HG02678 (cell line): ENCODE measurements around the gene GSE1.

ENCODE experiments used
- ATAC-seq: cut with Tn5 transposase; IDR thresholded peaks from one replicate; pipeline ENCODE4 v1.9.1; 2021; ENCODE audit warnings: mild to moderate bottlenecking, moderate library complexity; ENCODE audit not compliant: unreplicated experiment

GSE1 gene

DNA sequence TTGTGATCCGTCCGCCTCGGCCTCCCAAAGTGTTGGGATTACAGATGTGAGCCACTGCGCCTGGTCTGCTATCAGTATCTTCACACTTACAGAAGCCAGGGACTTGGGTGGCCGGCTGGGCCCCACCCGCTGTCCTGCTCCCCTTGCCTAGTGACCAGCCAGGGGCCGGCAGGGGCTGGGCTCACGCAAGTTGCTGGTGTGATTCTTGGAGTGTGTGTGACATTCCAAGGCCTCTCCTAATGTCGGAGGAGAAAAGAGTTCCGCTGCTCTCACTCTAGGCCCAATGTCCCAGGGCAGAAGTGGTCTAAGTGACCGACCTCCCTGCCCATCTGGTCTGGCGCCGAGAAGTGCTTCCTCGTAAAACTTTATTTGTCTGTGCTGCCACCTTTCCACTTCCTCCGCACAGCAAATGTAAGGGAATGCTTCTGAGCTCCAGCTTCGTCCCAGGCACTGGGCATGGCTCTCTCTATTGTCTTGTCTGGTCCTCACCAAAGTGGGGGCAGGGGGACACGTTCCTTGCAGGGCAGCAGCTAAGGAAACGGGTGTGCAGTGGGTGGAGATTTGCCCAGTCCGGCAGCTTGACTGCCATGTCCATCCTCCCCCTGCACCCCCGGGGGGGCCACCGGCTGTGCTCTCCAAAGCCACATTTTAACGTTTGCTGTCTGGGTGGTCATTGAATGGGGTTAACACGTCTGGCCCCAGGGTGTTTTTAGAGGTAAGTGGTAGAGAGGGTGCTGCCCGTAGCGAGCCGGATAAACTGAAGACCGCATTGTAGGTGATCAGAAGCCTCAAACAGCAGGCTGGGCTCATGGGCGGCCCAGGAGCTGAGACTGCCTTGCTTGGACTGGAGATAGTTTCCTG, 7.8 kb upstream of the GSE1 start:
- ATAC-seq, result no peak

DNA sequence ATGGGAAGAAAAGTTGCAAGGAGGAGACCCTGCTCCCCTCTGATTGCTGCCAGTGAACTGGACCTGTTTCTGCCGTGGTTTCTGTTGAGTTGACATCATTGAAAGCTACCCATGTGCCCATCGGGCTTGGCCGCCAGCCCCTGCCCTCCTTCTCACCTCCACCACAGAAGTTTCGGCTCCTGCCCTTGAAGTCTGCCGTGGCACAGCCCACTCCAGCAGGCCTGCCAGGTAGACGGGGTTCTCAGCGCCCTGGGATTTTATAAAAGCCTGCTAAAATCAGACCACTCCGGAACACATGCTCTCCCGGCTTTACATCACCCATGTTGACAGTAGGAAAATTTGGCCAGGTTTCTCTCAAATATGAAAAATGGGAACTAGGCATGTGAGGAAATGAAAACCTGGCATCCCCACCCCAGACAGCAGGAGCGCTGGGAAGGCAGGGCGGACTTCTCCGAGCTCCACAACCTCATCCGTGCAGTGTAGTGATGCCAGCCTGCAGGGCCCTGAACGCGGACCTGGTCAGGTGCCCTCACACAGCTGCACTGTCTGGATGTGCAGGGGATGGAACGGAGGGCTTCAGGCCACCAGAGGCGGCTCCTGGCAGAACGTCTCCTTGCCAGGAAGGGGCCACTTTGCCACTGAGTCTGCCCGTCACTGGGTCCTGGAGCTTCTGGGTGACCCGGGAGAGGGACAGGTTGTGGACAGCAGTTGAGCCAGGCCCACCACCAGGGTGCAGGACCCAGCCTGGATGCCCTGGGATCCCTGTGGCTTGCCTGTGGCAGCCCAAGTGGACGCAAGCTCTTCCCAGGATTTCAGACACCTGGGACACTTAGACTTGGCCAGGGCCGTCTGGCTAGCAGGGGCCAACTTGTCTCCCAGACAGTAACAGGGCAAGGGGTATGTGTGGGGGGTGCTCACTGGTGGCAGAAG, 6.9 kb upstream of the GSE1 start:
- ATAC-seq, result no peak

GRCh38 chr16:85606904-85607303, 6.2 kb upstream of the GSE1 start:
- ATAC-seq, result no peak

DNA sequence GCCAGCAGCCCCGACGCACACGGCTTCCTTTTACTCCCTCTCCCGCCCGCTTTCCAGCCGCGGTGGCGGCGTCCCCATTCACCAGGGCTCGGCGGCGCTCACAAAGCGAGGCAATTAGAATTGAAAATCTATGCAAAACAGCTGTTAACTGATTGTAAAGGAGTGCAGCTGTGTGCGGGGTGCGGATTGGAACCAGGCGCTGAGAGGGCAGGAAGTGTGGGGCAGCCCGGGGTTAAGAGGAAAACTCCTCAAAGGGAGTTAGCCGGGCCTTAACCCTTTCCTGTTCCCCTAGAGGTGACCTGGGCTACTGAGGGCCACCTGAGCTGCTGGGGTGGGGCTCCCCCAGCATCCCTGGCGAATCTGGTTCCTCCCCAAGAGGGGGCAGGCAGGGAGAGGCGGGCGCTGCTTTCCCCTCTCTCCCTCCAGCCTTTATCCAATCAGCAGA, 5.8 kb upstream of the GSE1 start:
- ATAC-seq, result no peak

GRCh38 chr16:85607796-85608514, 5.2 kb upstream of the GSE1 start:
- ATAC-seq, result no peak

GRCh38 chr16:85608515-85608885, 4.6 kb upstream of the GSE1 start:
- no peak for ATAC-seq

DNA sequence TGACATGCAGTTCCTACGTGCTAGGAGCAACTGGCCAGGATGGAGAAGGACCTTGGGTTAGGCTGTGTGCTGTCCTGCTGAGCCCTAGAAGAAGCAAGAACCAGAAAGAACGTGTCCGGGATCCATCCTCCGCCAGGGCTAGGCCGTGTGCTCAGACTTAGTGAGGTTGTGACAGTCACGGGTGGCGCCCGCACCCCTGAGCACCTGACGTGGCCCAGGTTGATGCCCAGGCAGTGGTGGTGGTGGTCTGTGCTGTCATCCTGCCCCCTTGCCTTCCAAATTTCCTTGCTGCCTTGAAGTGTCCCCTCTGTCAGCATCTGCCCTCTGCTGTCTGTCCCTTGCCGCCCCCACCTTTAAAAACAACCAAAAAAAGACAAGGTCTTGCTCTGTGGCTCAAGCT, 4.2 kb upstream of the GSE1 start:
- no peak for ATAC-seq

DNA sequence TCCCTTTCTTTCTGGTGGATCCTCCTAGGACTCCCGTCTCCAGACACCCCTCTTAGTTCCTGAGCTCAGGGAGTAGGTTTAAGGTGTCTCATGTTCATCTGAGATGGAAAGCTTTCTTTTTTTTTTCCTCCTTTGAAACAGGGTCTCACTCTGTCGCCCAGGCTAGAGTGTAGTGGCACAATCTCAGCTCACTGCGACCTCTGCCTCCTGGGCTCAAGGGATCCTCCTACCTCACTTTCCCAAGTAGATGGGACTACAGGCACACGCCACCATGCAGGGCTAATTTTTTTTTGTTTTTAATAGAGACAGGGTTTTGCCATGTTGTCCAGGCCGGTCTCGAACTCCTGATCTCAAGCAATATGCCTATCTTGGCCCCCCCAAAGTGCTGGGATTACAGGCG, 3.6 kb upstream of the GSE1 start:
- no peak for ATAC-seq

- ATAC-seq, result no peak
These were observed 3.1 kb upstream of the GSE1 start for GRCh38 chr16:85610059-85610445.

GRCh38 chr16:85610446-85611193, 2.5 kb upstream of the GSE1 start:
- ATAC-seq, result peak; percentile 40

DNA sequence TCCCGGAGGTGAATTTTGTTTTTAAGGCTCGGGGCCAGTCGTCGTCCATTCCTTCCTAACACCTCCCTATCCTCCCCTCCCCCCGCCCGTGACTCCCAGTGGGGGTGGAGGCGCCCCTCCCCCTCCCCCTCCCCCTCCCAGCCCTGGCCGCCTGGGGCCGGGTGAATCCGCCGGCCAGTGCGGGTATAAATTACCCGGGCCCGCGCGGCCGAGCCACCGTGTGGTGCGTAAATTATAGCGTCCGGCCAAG, 2.0 kb upstream of the GSE1 start:
- ATAC-seq, result no peak

GRCh38 chr16:85611444-85612190, 1.5 kb upstream of the GSE1 start:
- no peak for ATAC-seq

GRCh38 chr16:85612191-85612800, 826 bp upstream of the GSE1 start:
- no peak for ATAC-seq

- no peak for ATAC-seq
These were observed 649 bp downstream of the GSE1 start for GRCh38 chr16:85613604-85614337.

GRCh38 chr16:85614338-85615013, 1.4 kb downstream of the GSE1 start:
- no peak for ATAC-seq

DNA sequence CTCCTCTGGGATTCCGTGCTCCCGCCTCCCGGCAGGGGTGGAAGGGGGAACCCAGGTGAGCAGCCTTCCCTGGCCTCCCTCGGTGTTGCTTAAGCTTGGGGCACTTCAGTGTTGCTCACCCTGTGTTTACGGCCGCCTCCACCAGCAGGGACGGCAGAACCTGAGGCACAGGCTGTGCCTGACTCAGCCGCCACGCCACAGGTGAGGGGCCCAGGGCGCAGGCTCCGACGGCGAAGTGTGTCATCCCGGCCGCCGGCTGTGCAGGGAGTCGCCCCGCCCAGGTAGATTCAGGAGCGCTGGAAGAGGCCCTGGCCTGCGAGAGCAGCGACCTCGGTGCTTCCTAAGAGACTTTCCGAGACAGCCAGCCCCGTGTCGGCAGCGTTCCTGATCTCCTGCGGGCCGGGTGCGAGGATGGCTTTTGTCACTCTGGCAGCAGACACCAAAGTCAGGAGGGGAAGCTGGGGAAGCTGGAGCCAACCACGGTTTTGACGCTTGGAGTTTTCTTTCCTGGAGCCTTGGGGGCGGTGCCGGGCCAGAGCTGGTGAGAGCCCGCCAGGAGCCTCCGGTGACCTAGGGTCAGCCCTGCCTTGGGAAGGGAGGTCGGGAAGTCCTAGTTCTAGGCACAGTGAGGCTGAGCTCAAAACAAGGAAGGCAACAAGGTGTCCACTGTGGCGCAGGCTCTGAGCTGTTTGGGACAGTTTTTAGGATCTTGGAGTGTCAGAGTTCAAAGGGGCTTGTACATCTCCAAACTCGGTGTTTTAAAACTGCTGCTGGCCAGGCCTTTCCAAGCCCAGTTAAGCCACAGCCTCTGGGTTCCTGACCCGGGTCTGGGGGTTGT, 2.1 kb downstream of the GSE1 start:
- no peak for ATAC-seq

DNA sequence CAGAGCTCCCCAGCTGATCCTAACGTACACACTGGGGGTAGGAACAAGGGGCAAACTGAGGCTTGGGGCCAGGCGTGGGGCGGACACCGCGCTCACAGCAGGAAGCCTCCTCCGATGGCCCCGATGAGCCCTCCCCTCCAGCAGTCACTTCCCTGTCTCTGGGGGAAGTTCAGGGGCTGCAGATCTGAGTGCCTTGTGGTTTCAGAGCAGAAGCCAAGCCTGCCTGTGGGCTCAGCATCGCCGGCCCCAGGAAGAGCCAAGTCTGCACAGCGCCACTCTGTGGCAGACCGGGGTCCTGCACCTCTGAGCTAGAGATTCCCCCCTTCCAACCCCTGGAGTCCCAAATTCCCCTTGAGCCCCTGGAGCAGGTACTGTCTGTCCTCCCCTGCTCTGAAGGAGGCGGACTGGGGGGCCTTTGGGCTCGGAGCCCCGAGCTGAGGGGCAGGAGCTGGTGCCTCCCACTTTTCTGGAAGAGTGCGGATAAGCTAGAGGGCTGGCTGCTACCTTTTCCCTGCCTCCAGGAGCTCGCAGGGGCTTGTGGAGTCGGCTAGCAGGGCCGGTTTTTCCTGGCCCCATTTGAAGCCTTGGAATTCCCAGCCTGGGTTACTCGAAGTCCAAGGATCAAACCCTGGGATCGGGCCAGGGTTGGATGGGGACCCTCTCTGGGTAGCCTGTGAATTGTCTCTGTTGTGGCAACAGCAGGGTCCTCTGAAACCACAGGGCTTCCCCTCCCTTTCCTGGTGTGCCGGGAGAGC, 2.9 kb downstream of the GSE1 start:
- ATAC-seq, result peak; percentile 27
